Kidney (tissue), 2 donors: ENCODE measurements around the gene CASP5. TPM values are rescaled to one million over a fixed set of nuclear protein-coding genes. Genes with fewer than 3 reads are reported as not detected.

Experiments used
- polyA plus RNA-seq: library from polyadenylated mRNA; stranded (reverse); fragments of 350-450 nt; fragmentation: Illumina TruSeq; extraction: RNeasy Lipid Tissue Mini Kit (QIAGEN cat#74804); gene quantifications from one replicate; pipeline ENCODE4 v1.2.3, GENCODE V29; 2014; ENCODE audit warnings: low read depth, low replicate concordance; ENCODE audit not compliant: insufficient read depth
- total RNA-seq: library from RNA; stranded (reverse); fragmentation: NEBNext Ultra II Directional; extraction: Animal tissue kit (Norgen Biotek cat#: 25700); gene quantifications from one replicate; pipeline ENCODE4 v1.2.1, GENCODE V29; 2021
- donor health status: DM: yes; HTN: yes; CAD: no.

The CASP5 gene
- total and polyA plus RNA-seq, 2 donors from 2014 or later: 0.91 TPM; not detected in 1

Other genes with a start within 250 kb of the CASP5 start
- 0.91 TPM for gene CASP12, start 124.7 kb downstream of the CASP5 start, total RNA-seq
- 0.45 TPM for gene CASP12, start 124.7 kb downstream of the CASP5 start, polyA plus RNA-seq
- 60.3 TPM for gene CASP4, start 54.6 kb downstream of the CASP5 start, total RNA-seq
- 40.6 TPM for gene CASP4, start 54.6 kb downstream of the CASP5 start, polyA plus RNA-seq
- gene CASP1, start 12.0 kb upstream of the CASP5 start, total RNA-seq: 38.6 TPM
- gene CASP1, start 12.0 kb upstream of the CASP5 start, polyA plus RNA-seq: 9.7 TPM
- 16.2 TPM for gene CARD16, start 22.2 kb upstream of the CASP5 start, total RNA-seq
- gene CARD16, start 22.2 kb upstream of the CASP5 start, polyA plus RNA-seq: 24.4 TPM
- not detected for gene CARD18, start 116.6 kb upstream of the CASP5 start, total RNA-seq
- gene CARD18, start 116.6 kb upstream of the CASP5 start, polyA plus RNA-seq: not detected